ENCODE results near the gene PTPRU. TPM values are rescaled to one million over a fixed set of nuclear protein-coding genes. Genes with fewer than 3 reads are reported as not detected.

The PTPRU gene
- total RNA-seq, 1 donor from 2014 or later: 53.2 TPM

GRCh38 chr1:29258189-29258975 is 22.1 kb downstream of the PTPRU start:
- no peak for TF ChIP-seq CTCF (IDR thresholded peaks at IDR 0.05; ENCODE audit: insufficient read depth, low read length, severe bottlenecking)
- Histone ChIP-seq H3K36me3 (ENCODE audit: control insufficient read depth, insufficient read depth, low read length) (peaks cover 5% of the 10 kb centered on the region), H3K27me3 (ENCODE audit: control insufficient read depth, insufficient read depth, low read length) (no peaks in the 10 kb centered on the region), H3K4me3 (ENCODE audit: low read depth, low read length) (no peak overlapping the region)
- no peak for DNase-seq (ENCODE audit: low read depth)
- no peak for FAIRE-seq

GRCh38 chr1:29258976-29259801 is 22.9 kb downstream of the PTPRU start:
- Histone ChIP-seq H3K27me3 (ENCODE audit: control insufficient read depth, insufficient read depth, low read length) (no peaks in the 10 kb centered on the region), H3K36me3 (ENCODE audit: control insufficient read depth, insufficient read depth, low read length) (peaks cover 5% of the 10 kb centered on the region), H3K4me3 (ENCODE audit: low read depth, low read length) (peak overlapping the region; percentile 41)
- FAIRE-seq (no peak), DNase-seq (ENCODE audit: low read depth) (no peak)
- no peak for TF ChIP-seq CTCF (IDR thresholded peaks at IDR 0.05; ENCODE audit: insufficient read depth, low read length, severe bottlenecking)

GRCh38 chr1:29259802-29260441 is 23.6 kb downstream of the PTPRU start:
- no peak for FAIRE-seq
- peak overlapping the region; percentile 41 for H3K4me3 ChIP-seq (ENCODE audit: low read depth, low read length)
- no peak for TF ChIP-seq CTCF (IDR thresholded peaks at IDR 0.05; ENCODE audit: insufficient read depth, low read length, severe bottlenecking)
- no peaks in the 10 kb centered on the region for H3K27me3 ChIP-seq (ENCODE audit: control insufficient read depth, insufficient read depth, low read length)
- H3K36me3 ChIP-seq (ENCODE audit: control insufficient read depth, insufficient read depth, low read length): peaks cover 5% of the 10 kb centered on the region
- DNase-seq (ENCODE audit: low read depth): no peak

GRCh38 chr1:29260531-29260930 is 24.2 kb downstream of the PTPRU start:
- no peak for FAIRE-seq
- Histone ChIP-seq H3K36me3 (ENCODE audit: control insufficient read depth, insufficient read depth, low read length) (peaks cover 5% of the 10 kb centered on the region), H3K27me3 (ENCODE audit: control insufficient read depth, insufficient read depth, low read length) (no peaks in the 10 kb centered on the region), H3K4me3 (ENCODE audit: low read depth, low read length) (no peak overlapping the region)
- no peak for TF ChIP-seq CTCF (IDR thresholded peaks at IDR 0.05; ENCODE audit: insufficient read depth, low read length, severe bottlenecking)
- DNase-seq (ENCODE audit: low read depth): no peak

GRCh38 chr1:29264773-29265389 is 28.6 kb downstream of the PTPRU start:
- Histone ChIP-seq H3K27me3 (ENCODE audit: control insufficient read depth, insufficient read depth, low read length) (no peaks in the 10 kb centered on the region), H3K4me3 (ENCODE audit: low read depth, low read length) (no peak overlapping the region), H3K36me3 (ENCODE audit: control insufficient read depth, insufficient read depth, low read length) (peaks cover 5% of the 10 kb centered on the region)
- DNase-seq (ENCODE audit: low read depth): peak; percentile 62
- FAIRE-seq: no peak
- TF ChIP-seq CTCF (IDR thresholded peaks at IDR 0.05; ENCODE audit: insufficient read depth, low read length, severe bottlenecking): no peak
